Transverse colon (tissue), 4 donors: ENCODE data around the gene CPSF4. TPM values are rescaled to one million over a fixed set of nuclear protein-coding genes. Genes with fewer than 3 reads are reported as not detected.

Experiments used
- DNase-seq: peaks from one replicate; pipeline ENCODE4 v3.0.0-alpha.2; 2019
- H3K27ac ChIP-seq, 4 donors: fragments of 200-600 bp; sonication (generic); 2 replicates each; pipeline ENCODE4 v1.5.1; 2016 to 2018; ENCODE audit warnings: inconsistent platforms in 4 of 4
- H3K27me3 ChIP-seq: fragments of 200-600 bp; sonication (generic); 2 replicates; pipeline ENCODE4 v1.5.1; 2017; ENCODE audit warnings: inconsistent platforms
- H3K36me3 ChIP-seq, 4 donors: fragments of 200-600 bp; sonication (generic); 2 replicates each; pipeline ENCODE4 v1.5.1; 2017 to 2019; ENCODE audit warnings: inconsistent platforms in 4 of 4
- H3K4me1 ChIP-seq, 4 donors: fragments of 200-600 bp; sonication (generic); 2 replicates each; pipeline ENCODE4 v1.5.1; 2017 to 2020; ENCODE audit warnings: inconsistent platforms in 4 of 4
- H3K4me3 ChIP-seq, 4 donors: fragments of 200-600 bp; sonication (generic); 1 replicate in 1 of 4; 2 replicates in 3 of 4; pipeline versions ENCODE4 v1.5.1 to v1.6.1; 2017 to 2019; ENCODE audit warnings: inconsistent platforms in 4 of 4
- H3K9me3 ChIP-seq, 2 donors: fragments of 200-600 bp; sonication (generic); 2 replicates each; pipeline ENCODE4 v1.5.1; 2017 to 2019; ENCODE audit warnings: inconsistent platforms in 2 of 2
- CTCF ChIP-seq, 5 experiments: fragments of 200-600 bp in 3 of 5; fragments of 450-650 bp in 2 of 5; sonication (generic) in 3 of 5; IDR thresholded peaks; 1 replicate in 2 of 5; 2 replicates in 3 of 5; pipeline ENCODE4 v1.5.1; 2016 to 2017; ENCODE audit warnings: antibody characterized with exemption in 5 of 5, inconsistent platforms in 3 of 5, mild to moderate bottlenecking in 2 of 5, moderate library complexity in 1 of 5
- EP300 ChIP-seq: sonication (generic); formaldehyde crosslinking; IDR thresholded peaks from one replicate; pipeline ENCODE4 v1.6.1; 2017; ENCODE audit warnings: antibody characterized with exemption, low read depth
- POLR2A ChIP-seq: fragments of 450-650 bp; IDR thresholded peaks from one replicate; pipeline ENCODE4 v1.6.1; 2016; ENCODE audit warnings: antibody characterized with exemption, mild to moderate bottlenecking, moderate library complexity
- POLR2AphosphoS5 ChIP-seq, 3 donors: sonication (generic); formaldehyde crosslinking; IDR thresholded peaks; one replicate each; pipeline ENCODE4 v1.6.1; 2016; ENCODE audit warnings: antibody characterized with exemption in 3 of 3
- WGBS, 2 donors: methylation state at CpG; one replicate each; pipeline ENCODE4 v1.1.5; 2018; ENCODE audit warnings: low coverage in 1 of 2; 5-methylcytosine and 5-hydroxymethylcytosine counted together
- in situ Hi-C, 4 donors: fragments of 200-750 bp; cut with MboI; loops; one replicate each; pipeline versions ENCODE4 v1.15.0 to v1.15.1; 2017; ENCODE audit warnings: low sequenced_read_pairs in 3 of 4, low pct_ligation_motif_present in 1 of 4, low pct_unique_long_range_greater_than_20kb in 1 of 4
- intact Hi-C: fragments of 100-400 bp; cut with DNase I; formaldehyde crosslinking; loops from one replicate; pipeline ENCODE4 v1.15.1; 2023; ENCODE audit warnings: low total_unique reads
- total RNA-seq, 4 donors: library from RNA; depleted of rRNA; stranded (reverse); fragments of >200 nt; gene quantifications; one replicate each; pipeline ENCODE4 v1.1.0, GENCODE V29; 2016

CPSF4 gene
- total RNA-seq, 4 donors from 2014 or later = 20.7 to 65.5 (median 24.8) TPM

- no peak overlapping the region for H3K27ac ChIP-seq
- TF ChIP-seq POLR2AphosphoS5 (IDR thresholded peaks at IDR 0.05) = no peak
- TF ChIP-seq POLR2A = no peak
- no peak for TF ChIP-seq EP300
- TF ChIP-seq CTCF (IDR thresholded peaks at IDR 0.05) = no peak
- H3K36me3 ChIP-seq = peaks cover 0 to 17% (median 8%) of the 10 kb centered on the region in 4 donors
- H3K4me1 ChIP-seq = peaks cover 16 to 40% (median 30%) of the 10 kb centered on the region in 4 donors
- in situ Hi-C loops (no loop called here), intact Hi-C loops (no loop called here)
- H3K9me3 ChIP-seq = no peaks in the 10 kb centered on the region
- no peak overlapping the region for H3K4me3 ChIP-seq
- H3K27me3 ChIP-seq = no peaks in the 10 kb centered on the region
- DNase-seq = no peak
- 44 to 57% methylated on average over 1 of the region's 1 CpG for WGBS, 2 donors
Measured at GRCh38 chr7:99406557-99406956, 32.2 kb upstream of the CPSF4 start.

GRCh38 chr7:99407872-99408378, 30.8 kb upstream of the CPSF4 start:
- H3K27me3 ChIP-seq = no peaks in the 10 kb centered on the region
- 0% methylated on average over 27 of the region's 28 CpGs; no CpG with 5 or more reads in 1 of the 2 donors for WGBS, 2 donors
- H3K4me1 ChIP-seq = peaks cover 16 to 40% (median 30%) of the 10 kb centered on the region in 4 donors
- peak overlapping the region; percentile 85 to 99 (median 88) for H3K4me3 ChIP-seq
- no peaks in the 10 kb centered on the region for H3K9me3 ChIP-seq
- intact Hi-C loops = no loop called here
- DNase-seq = peak; percentile 50
- peak overlapping the region; percentile 91 to 99 (median 93) for H3K27ac ChIP-seq
- in situ Hi-C loops = no loop called here
- peaks cover 0 to 24% (median 10%) of the 10 kb centered on the region in 4 donors for H3K36me3 ChIP-seq
- TF ChIP-seq POLR2AphosphoS5 (IDR thresholded peaks at IDR 0.05) = no peak
- TF ChIP-seq POLR2A = no peak
- no peak for TF ChIP-seq CTCF (IDR thresholded peaks at IDR 0.05)
- no peak for TF ChIP-seq EP300

- 0% methylated on average over 54 of the region's 72 CpGs; no CpG with 5 or more reads in 1 of the 2 donors for WGBS, 2 donors
- H3K9me3 ChIP-seq = no peaks in the 10 kb centered on the region
- H3K4me1 ChIP-seq = peaks cover 16 to 40% (median 30%) of the 10 kb centered on the region in 4 donors
- H3K27ac ChIP-seq = peak within 1 kb of the TSS; percentile 91 to 99 (median 93)
- in situ Hi-C loops = no loop called here
- no peaks in the 10 kb centered on the region for H3K27me3 ChIP-seq
- no peak for TF ChIP-seq EP300
- TF ChIP-seq POLR2A = peak; percentile 95
- TF ChIP-seq POLR2AphosphoS5 (IDR thresholded peaks at IDR 0.05) = peak; percentile 96 to 98 (median 98)
- peak in 3 of 5 experiments; percentile 12 to 66 (median 62) for TF ChIP-seq CTCF (IDR thresholded peaks at IDR 0.05)
- H3K4me3 ChIP-seq = peak within 1 kb of the TSS; percentile 85 to 99 (median 88)
- H3K36me3 ChIP-seq = peaks cover 0 to 30% (median 14%) of the 10 kb centered on the region in 4 donors
- intact Hi-C loops = no loop called here
- DNase-seq = peak; percentile 93
Measured at GRCh38 chr7:99408379-99409191, 30.2 kb upstream of the CPSF4 start, which contains the start of the genes BUD31 and PDAP1. BUD31 (plus strand) TSS chr7:99408969; CDS start chr7:99411093, 2,124 bp downstream. PDAP1 (minus strand) TSS chr7:99408597; CDS start chr7:99408548, 49 bp downstream.

GRCh38 chr7:99409192-99409572, 29.6 kb upstream of the CPSF4 start:
- peaks cover 0 to 34% (median 16%) of the 10 kb centered on the region in 4 donors for H3K36me3 ChIP-seq
- no peak for TF ChIP-seq EP300
- no peak for TF ChIP-seq POLR2AphosphoS5 (IDR thresholded peaks at IDR 0.05)
- TF ChIP-seq POLR2A = no peak
- TF ChIP-seq CTCF (IDR thresholded peaks at IDR 0.05) = no peak
- intact Hi-C loops (no loop called here), in situ Hi-C loops (no loop called here)
- peak overlapping the region; percentile 91 to 99 (median 93) for H3K27ac ChIP-seq
- H3K27me3 ChIP-seq = no peaks in the 10 kb centered on the region
- WGBS, 2 donors = 0% methylated on average over 11 to 18 of the region's 18 CpGs
- H3K4me3 ChIP-seq = peak overlapping the region; percentile 85 to 99 (median 88)
- DNase-seq = no peak
- no peaks in the 10 kb centered on the region for H3K9me3 ChIP-seq
- H3K4me1 ChIP-seq = peaks cover 16 to 40% (median 30%) of the 10 kb centered on the region in 4 donors
